ENCODE results near the gene CCDC80. TPM values are rescaled to one million over a fixed set of nuclear protein-coding genes. Genes with fewer than 3 reads are reported as not detected.

The CCDC80 gene
- total RNA-seq, 4 donors from 2014 or later: 8.0 to 32.2 (median 17.1) TPM

DNA sequence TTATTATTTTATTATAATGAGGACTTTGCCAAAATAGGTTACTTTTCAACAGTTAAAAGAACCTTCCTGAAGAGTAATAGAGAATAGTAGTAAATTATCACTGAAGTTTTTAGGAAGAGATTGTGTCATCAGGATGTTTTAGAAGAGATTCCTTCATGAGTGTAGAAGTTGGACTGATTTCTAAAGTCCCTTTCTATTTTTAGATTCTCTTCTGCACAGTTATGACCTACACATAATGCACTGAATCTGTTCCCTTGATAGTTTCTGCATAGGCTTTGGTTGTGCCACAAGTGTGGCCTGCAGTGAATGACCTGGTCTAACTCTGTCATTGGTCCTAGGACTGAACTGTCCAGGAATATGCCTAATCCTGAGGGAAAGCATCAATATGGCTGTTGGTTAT, 55.2 kb downstream of the CCDC80 start:
- H3K27me3 ChIP-seq: no peaks in the 10 kb centered on the region
- H3K36me3 ChIP-seq: peaks cover 67% of the 10 kb centered on the region
- peaks cover 2% of the 10 kb centered on the region for H3K4me1 ChIP-seq
- H3K9me3 ChIP-seq: no peaks in the 10 kb centered on the region
- DNase-seq (ENCODE audit: low spot score in 2 of 2): no peak
- H3K4me3 ChIP-seq: no peak overlapping the region
- TF ChIP-seq POLR2AphosphoS5 (IDR thresholded peaks at IDR 0.05): no peak
- H3K27ac ChIP-seq: no peak overlapping the region

GRCh38 chr3:112583105-112583504, 57.8 kb downstream of the CCDC80 start:
- no peak for TF ChIP-seq EP300 (IDR thresholded peaks at IDR 0.05)
- TF ChIP-seq, protein P1, sequence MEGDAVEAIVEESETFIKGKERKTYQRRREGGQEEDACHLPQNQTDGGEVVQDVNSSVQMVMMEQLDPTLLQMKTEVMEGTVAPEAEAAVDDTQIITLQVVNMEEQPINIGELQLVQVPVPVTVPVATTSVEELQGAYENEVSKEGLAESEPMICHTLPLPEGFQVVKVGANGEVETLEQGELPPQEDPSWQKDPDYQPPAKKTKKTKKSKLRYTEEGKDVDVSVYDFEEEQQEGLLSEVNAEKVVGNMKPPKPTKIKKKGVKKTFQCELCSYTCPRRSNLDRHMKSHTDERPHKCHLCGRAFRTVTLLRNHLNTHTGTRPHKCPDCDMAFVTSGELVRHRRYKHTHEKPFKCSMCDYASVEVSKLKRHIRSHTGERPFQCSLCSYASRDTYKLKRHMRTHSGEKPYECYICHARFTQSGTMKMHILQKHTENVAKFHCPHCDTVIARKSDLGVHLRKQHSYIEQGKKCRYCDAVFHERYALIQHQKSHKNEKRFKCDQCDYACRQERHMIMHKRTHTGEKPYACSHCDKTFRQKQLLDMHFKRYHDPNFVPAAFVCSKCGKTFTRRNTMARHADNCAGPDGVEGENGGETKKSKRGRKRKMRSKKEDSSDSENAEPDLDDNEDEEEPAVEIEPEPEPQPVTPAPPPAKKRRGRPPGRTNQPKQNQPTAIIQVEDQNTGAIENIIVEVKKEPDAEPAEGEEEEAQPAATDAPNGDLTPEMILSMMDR (IDR thresholded peaks at IDR 0.05): no peak
- no peak for TF ChIP-seq POLR2AphosphoS5 (IDR thresholded peaks at IDR 0.05)
- TF ChIP-seq POLR2A (IDR thresholded peaks at IDR 0.05): no peak
- no peaks in the 10 kb centered on the region for H3K27me3 ChIP-seq
- H3K4me1 ChIP-seq: peaks cover 7% of the 10 kb centered on the region
- peaks cover 64% of the 10 kb centered on the region for H3K36me3 ChIP-seq
- H3K4me3 ChIP-seq: no peak overlapping the region
- no peak for DNase-seq (ENCODE audit: low spot score in 2 of 2)
- no peak overlapping the region for H3K27ac ChIP-seq
- H3K9me3 ChIP-seq: no peaks in the 10 kb centered on the region
- 71% methylated on average over 3 of the region's 3 CpGs for WGBS

DNA sequence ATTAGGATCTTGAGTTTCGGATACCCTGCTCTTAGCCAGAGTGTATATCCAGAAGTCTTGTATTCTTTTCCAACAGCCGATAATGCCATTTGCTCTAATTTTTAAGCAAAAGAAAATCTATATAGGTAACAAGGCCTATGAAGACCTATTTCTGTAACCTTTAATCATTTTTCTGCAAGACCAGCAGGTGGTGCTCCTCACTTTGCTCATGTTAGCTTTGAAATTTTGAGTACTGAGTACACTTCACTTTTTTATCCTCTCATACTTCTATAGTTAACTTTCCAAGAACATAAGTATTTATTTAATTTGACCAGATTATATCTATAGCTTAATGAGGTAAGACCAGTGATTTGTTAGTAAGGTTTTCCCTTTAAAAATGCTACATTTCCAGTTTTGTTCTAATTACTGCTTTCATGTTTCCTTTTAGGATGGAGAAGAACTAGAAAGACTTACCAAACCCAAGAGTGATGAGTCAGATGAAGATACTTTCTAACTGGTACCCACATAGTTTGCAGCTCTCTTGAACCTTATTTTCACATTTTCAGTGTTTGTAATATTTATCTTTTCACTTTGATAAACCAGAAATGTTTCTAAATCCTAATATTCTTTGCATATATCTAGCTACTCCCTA, 58.6 kb downstream of the CCDC80 start:
- WGBS: 76% methylated on average over 2 of the region's 2 CpGs
- TF ChIP-seq, protein P1 (IDR thresholded peaks at IDR 0.05): peak in 1 of 2 donors; percentile 45
- TF ChIP-seq POLR2AphosphoS5 (IDR thresholded peaks at IDR 0.05): no peak
- H3K27ac ChIP-seq: no peak overlapping the region
- H3K36me3 ChIP-seq: peaks cover 59% of the 10 kb centered on the region
- no peaks in the 10 kb centered on the region for H3K9me3 ChIP-seq
- peaks cover 7% of the 10 kb centered on the region for H3K4me1 ChIP-seq
- DNase-seq (ENCODE audit: low spot score in 2 of 2): no peak
- no peak overlapping the region for H3K4me3 ChIP-seq
- H3K27me3 ChIP-seq: no peaks in the 10 kb centered on the region

GRCh38 chr3:112579697-112580096, 61.2 kb downstream of the CCDC80 start:
- Histone ChIP-seq H3K27me3 (no peaks in the 10 kb centered on the region), H3K36me3 (peaks cover 39% of the 10 kb centered on the region), H3K4me1 (peaks cover 7% of the 10 kb centered on the region), H3K9me3 (no peaks in the 10 kb centered on the region), H3K4me3 (no peak overlapping the region), H3K27ac (peak overlapping the region; percentile 8)
- TF ChIP-seq EP300 (IDR thresholded peaks at IDR 0.05): no peak
- TF ChIP-seq POLR2AphosphoS5 (IDR thresholded peaks at IDR 0.05): no peak
- no peak for TF ChIP-seq POLR2A (IDR thresholded peaks at IDR 0.05)
- TF ChIP-seq, protein P1 (IDR thresholded peaks at IDR 0.05): no peak
- no peak for DNase-seq (ENCODE audit: low spot score in 2 of 2)
- 38% methylated on average over 3 of the region's 3 CpGs for WGBS

DNA sequence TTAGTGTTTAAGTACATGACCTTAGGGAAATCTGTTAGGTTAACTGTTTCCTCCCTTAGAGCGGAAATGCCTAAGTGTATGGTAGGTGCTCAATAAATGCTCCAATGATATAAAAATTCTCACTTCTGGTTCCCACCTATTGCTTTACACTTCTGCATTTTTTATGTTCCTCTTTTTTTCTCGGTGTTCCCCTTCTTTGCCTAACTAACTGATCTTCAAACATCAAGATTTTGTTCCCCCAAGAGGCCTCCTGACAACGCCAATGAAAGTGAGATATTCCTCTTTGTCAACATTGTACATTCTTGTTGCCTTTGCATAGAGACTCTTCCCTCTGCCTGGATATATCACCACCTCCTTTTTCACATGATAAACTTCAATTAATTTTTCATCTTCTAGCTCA, 61.7 kb downstream of the CCDC80 start:
- peaks cover 36% of the 10 kb centered on the region for H3K36me3 ChIP-seq

More for the DNA sequence above, 61.7 kb downstream of the CCDC80 start:
- Histone ChIP-seq H3K27me3 (no peaks in the 10 kb centered on the region), H3K9me3 (no peaks in the 10 kb centered on the region), H3K4me3 (no peak overlapping the region), H3K27ac (no peak overlapping the region), H3K4me1 (peaks cover 7% of the 10 kb centered on the region)
- DNase-seq (ENCODE audit: low spot score in 2 of 2): no peak
- TF ChIP-seq, protein P1 (IDR thresholded peaks at IDR 0.05): no peak
- TF ChIP-seq EP300 (IDR thresholded peaks at IDR 0.05) (no peak), POLR2A (IDR thresholded peaks at IDR 0.05) (no peak), POLR2AphosphoS5 (IDR thresholded peaks at IDR 0.05) (no peak)
- WGBS: 89% methylated on average over 3 of the region's 3 CpGs

Measured in suprapubic skin (tissue), 4 donors.